HG03442 (cell line): ENCODE results near the gene EPB41L4A.
"Not testable (repeated sequence)": the region's sequence is repeated elsewhere in the genome, so short reads cannot be mapped to it uniquely, and the experiment has no call there.

Source experiments
- ATAC-seq: cut with Tn5 transposase; IDR thresholded peaks from one replicate; pipeline ENCODE4 v1.9.1; 2021; ENCODE audit warnings: mild to moderate bottlenecking, moderate library complexity; ENCODE audit not compliant: unreplicated experiment

Gene EPB41L4A

GRCh38 chr5:112263469-112263868, 155.6 kb downstream of the EPB41L4A start:
- no peak for ATAC-seq

- no peak for ATAC-seq
Measured at GRCh38 chr5:112258571-112258970, 160.5 kb downstream of the EPB41L4A start.

- ATAC-seq: no peak
Measured at GRCh38 chr5:112257976-112258375, 161.1 kb downstream of the EPB41L4A start.

GRCh38 chr5:112257005-112257404, 162.1 kb downstream of the EPB41L4A start:
- no peak for ATAC-seq

- no peak for ATAC-seq
Measured at GRCh38 chr5:112254303-112254702, 164.8 kb downstream of the EPB41L4A start.

- ATAC-seq: no peak
Measured at GRCh38 chr5:112253478-112254250, 165.4 kb downstream of the EPB41L4A start.

- ATAC-seq: no peak
Measured at GRCh38 chr5:112250551-112250950, 168.5 kb downstream of the EPB41L4A start.

- no peak for ATAC-seq
Measured at GRCh38 chr5:112248623-112249022, 170.5 kb downstream of the EPB41L4A start.

GRCh38 chr5:112247960-112248359, 171.1 kb downstream of the EPB41L4A start:
- no peak for ATAC-seq

GRCh38 chr5:112245656-112246055, 173.4 kb downstream of the EPB41L4A start:
- ATAC-seq: no peak

GRCh38 chr5:112239996-112240395, 179.1 kb downstream of the EPB41L4A start:
- ATAC-seq: no peak

GRCh38 chr5:112238473-112238872, 180.6 kb downstream of the EPB41L4A start:
- ATAC-seq: no peak

GRCh38 chr5:112237456-112237855, 181.6 kb downstream of the EPB41L4A start:
- no peak for ATAC-seq

- ATAC-seq: no peak
Measured at GRCh38 chr5:112234000-112234399, 185.1 kb downstream of the EPB41L4A start.

GRCh38 chr5:112232667-112233066, 186.4 kb downstream of the EPB41L4A start:
- ATAC-seq: no peak

- ATAC-seq: no peak
Measured at GRCh38 chr5:112230606-112231005, 188.5 kb downstream of the EPB41L4A start.

- ATAC-seq: no peak
Measured at GRCh38 chr5:112228667-112229066, 190.4 kb downstream of the EPB41L4A start.

GRCh38 chr5:112227911-112228631, 191.0 kb downstream of the EPB41L4A start:
- no peak for ATAC-seq

GRCh38 chr5:112226215-112226614, 192.9 kb downstream of the EPB41L4A start:
- no peak for ATAC-seq

- ATAC-seq: not testable (repeated sequence)
Measured at GRCh38 chr5:112222997-112223396, 196.1 kb downstream of the EPB41L4A start.

GRCh38 chr5:112221128-112221527, 197.9 kb downstream of the EPB41L4A start:
- ATAC-seq: no peak

GRCh38 chr5:112219000-112219399, 200.1 kb downstream of the EPB41L4A start:
- ATAC-seq: no peak
